ENCODE measurements around the gene DHODH. TPM values are rescaled to one million over a fixed set of nuclear protein-coding genes. Genes with fewer than 3 reads are reported as not detected.

Gene DHODH
- total and polyA plus RNA-seq, 10 of the 15 experiments (the other 5 are each of a cell fraction or from before 2014, with no cell fraction given), result 3.4 to 23.3 (median 13.2) TPM

- H3K79me2 ChIP-seq (ENCODE audit: control insufficient read depth, insufficient read depth, low read length), result no peaks in the 10 kb centered on the region
- 39% methylated on average over 2 of the region's 2 CpGs for WGBS (ENCODE audit: insufficient coverage, insufficient replicate concordance, low lambda C conversion rate, missing lambda C conversion rate)
- no peak overlapping the region for H3K4me2 ChIP-seq (ENCODE audit: control insufficient read depth, insufficient read depth)
- DNase-seq (ENCODE audit: low read depth, low spot score) (no peak), ATAC-seq (no peak), FAIRE-seq (no peak)
- H3K4me1 ChIP-seq (ENCODE audit: control insufficient read depth, insufficient read depth, low read length), result no peaks in the 10 kb centered on the region
- ChIA-PET CTCF (interaction anchor here (1.5 kb wide), 1 partner anchor 80 kb away, joined by 4 read pairs; no protein-coding TSS in a partner anchor), RAD21 (ENCODE audit: unreplicated experiment) (no interaction called here), POLR2A (no interaction called here), SMC1A (ENCODE audit: uncharacterized antibody, unreplicated experiment) (no interaction called here)
- in situ Hi-C loops (cut with MboI), result no loop called here
- H3K36me3 ChIP-seq (ENCODE audit: control insufficient read depth in 2 of 2, insufficient read depth in 2 of 2, low read length in 1 of 2), result no peaks in the 10 kb centered on the region
- no peaks in the 10 kb centered on the region for H3K27me3 ChIP-seq (replicated peaks in 1 of 2; ENCODE audit: control insufficient read depth in 2 of 2, insufficient read depth in 2 of 2, low read length in 1 of 2)
- H3K9ac ChIP-seq (ENCODE audit: control insufficient read depth, insufficient read depth, low read length), result no peak overlapping the region
- H4K20me1 ChIP-seq (ENCODE audit: control insufficient read depth, insufficient read depth), result no peaks in the 10 kb centered on the region
- no peak for TF ChIP-seq KAT2A (conservative IDR thresholded peaks at IDR 0.05; ENCODE audit: control insufficient read depth, low read depth, low read length)
- TF ChIP-seq BMI1 (IDR thresholded peaks at IDR 0.05; ENCODE audit: borderline replicate concordance), result no peak
- no peak for TF ChIP-seq SUPT20H (IDR thresholded peaks at IDR 0.05; ENCODE audit: borderline replicate concordance, control insufficient read depth, low read depth, low read length)
- no TSS peak for BruUV-seq (replicated peaks)
- intact Hi-C loops (cut with micrococcal nuclease; ENCODE audit: unreplicated experiment), result no loop called here
- no peak overlapping the region for H3K27ac ChIP-seq (ENCODE audit: control insufficient read depth, insufficient read depth)
- H3K9me3 ChIP-seq (replicated peaks; ENCODE audit: control insufficient read depth, insufficient read depth, low read length), result peaks cover 2% of the 10 kb centered on the region; the same call in 1 of the 3 replicates
- no peak overlapping the region for H3K4me3 ChIP-seq
- H2AFZ ChIP-seq (ENCODE audit: control insufficient read depth, low read depth, low read length), result no peak overlapping the region
These were observed 36.3 kb downstream of the DHODH start for GRCh38 chr16:72044825-72045359.

DNA sequence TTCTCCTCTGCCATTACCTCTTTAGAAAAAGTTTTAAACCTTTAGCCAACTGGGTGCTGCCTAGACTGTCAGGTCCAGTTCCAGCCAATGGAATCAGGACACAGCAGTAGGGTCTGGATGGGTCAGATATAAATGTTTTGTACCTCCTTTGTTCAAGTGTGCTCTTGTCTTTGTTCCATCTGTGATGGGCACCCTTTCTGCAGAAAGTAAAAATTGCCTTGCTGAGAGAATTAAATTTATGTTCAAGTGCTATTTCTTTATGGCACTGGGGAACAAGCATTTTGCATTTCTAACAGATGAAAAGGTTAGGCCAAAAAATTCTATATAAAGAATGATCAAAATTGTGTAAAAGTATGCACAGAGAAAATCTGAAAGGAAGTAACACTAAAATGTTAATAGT, 40.6 kb downstream of the DHODH start:
- FAIRE-seq, result no peak
- POLR2A ChIA-PET, result no interaction called here
- H3K4me2 ChIP-seq (ENCODE audit: control insufficient read depth, insufficient read depth), result no peak overlapping the region
- TF ChIP-seq, protein P1, sequence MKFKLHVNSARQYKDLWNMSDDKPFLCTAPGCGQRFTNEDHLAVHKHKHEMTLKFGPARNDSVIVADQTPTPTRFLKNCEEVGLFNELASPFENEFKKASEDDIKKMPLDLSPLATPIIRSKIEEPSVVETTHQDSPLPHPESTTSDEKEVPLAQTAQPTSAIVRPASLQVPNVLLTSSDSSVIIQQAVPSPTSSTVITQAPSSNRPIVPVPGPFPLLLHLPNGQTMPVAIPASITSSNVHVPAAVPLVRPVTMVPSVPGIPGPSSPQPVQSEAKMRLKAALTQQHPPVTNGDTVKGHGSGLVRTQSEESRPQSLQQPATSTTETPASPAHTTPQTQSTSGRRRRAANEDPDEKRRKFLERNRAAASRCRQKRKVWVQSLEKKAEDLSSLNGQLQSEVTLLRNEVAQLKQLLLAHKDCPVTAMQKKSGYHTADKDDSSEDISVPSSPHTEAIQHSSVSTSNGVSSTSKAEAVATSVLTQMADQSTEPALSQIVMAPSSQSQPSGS (IDR thresholded peaks at IDR 0.05; ENCODE audit: low read length), result no peak
- TF ChIP-seq PML (IDR thresholded peaks at IDR 0.05; ENCODE audit: low read length) (no peak), CEBPB (IDR thresholded peaks at IDR 0.05; ENCODE audit: borderline replicate concordance in 1 of 2, low read depth in 2 of 2, low read length in 2 of 2) (no peak), FOXK2 (IDR thresholded peaks at IDR 0.05) (no peak), DPF2 (IDR thresholded peaks at IDR 0.05) (no peak), EGR1 (IDR thresholded peaks at IDR 0.05; ENCODE audit: borderline replicate concordance in 1 of 2, low read depth in 2 of 2, low read length in 2 of 2) (no peak), RELA (IDR thresholded peaks at IDR 0.05; ENCODE audit: borderline replicate concordance, partially characterized antibody) (no peak), ZBTB4 (CRISPR knock-in tag; IDR thresholded peaks at IDR 0.05) (no peak)
- TF ChIP-seq, protein P2, sequence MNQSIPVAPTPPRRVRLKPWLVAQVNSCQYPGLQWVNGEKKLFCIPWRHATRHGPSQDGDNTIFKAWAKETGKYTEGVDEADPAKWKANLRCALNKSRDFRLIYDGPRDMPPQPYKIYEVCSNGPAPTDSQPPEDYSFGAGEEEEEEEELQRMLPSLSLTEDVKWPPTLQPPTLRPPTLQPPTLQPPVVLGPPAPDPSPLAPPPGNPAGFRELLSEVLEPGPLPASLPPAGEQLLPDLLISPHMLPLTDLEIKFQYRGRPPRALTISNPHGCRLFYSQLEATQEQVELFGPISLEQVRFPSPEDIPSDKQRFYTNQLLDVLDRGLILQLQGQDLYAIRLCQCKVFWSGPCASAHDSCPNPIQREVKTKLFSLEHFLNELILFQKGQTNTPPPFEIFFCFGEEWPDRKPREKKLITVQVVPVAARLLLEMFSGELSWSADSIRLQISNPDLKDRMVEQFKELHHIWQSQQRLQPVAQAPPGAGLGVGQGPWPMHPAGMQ (IDR thresholded peaks at IDR 0.05; ENCODE audit: borderline replicate concordance), result no peak

More for the DNA sequence above, 40.6 kb downstream of the DHODH start:
- no peaks in the 10 kb centered on the region for H3K27me3 ChIP-seq (replicated peaks in 1 of 2; ENCODE audit: control insufficient read depth in 2 of 2, insufficient read depth in 2 of 2, low read length in 1 of 2)
- SMC1A ChIA-PET (ENCODE audit: uncharacterized antibody, unreplicated experiment), result no interaction called here
- DNase-seq (ENCODE audit: low read depth, low spot score) (no peak), ATAC-seq (no peak)
- no peaks in the 10 kb centered on the region for H4K20me1 ChIP-seq (ENCODE audit: control insufficient read depth, insufficient read depth)
- in situ Hi-C loops (cut with MboI) (no loop called here), intact Hi-C loops (cut with micrococcal nuclease; ENCODE audit: unreplicated experiment) (no loop called here)
- H2AFZ ChIP-seq (ENCODE audit: control insufficient read depth, low read depth, low read length), result no peak overlapping the region
- no peak overlapping the region for H3K4me3 ChIP-seq
- H3K27ac ChIP-seq (ENCODE audit: control insufficient read depth, insufficient read depth), result no peak overlapping the region
- CTCF ChIA-PET, result no interaction called here
- RAD21 ChIA-PET (ENCODE audit: unreplicated experiment), result no interaction called here
- H3K4me1 ChIP-seq (ENCODE audit: control insufficient read depth, insufficient read depth, low read length), result no peaks in the 10 kb centered on the region
- no peak overlapping the region for H3K9ac ChIP-seq (ENCODE audit: control insufficient read depth, insufficient read depth, low read length)
- H3K36me3 ChIP-seq (ENCODE audit: control insufficient read depth in 2 of 2, insufficient read depth in 2 of 2, low read length in 1 of 2), result no peaks in the 10 kb centered on the region
- H3K79me2 ChIP-seq (ENCODE audit: control insufficient read depth, insufficient read depth, low read length), result no peaks in the 10 kb centered on the region
- peaks cover 3% of the 10 kb centered on the region; the same call in 1 of the 3 replicates for H3K9me3 ChIP-seq (replicated peaks; ENCODE audit: control insufficient read depth, insufficient read depth, low read length)
- BruUV-seq (replicated peaks), result no TSS peak

All from GM12878 (cell line).